Spleen (tissue), 7 donors: Measurements from ENCODE around the gene LOXHD1.

ENCODE experiments used
- CTCF ChIP-seq, 11 experiments: fragments of 200-600 bp in 7 of 11; fragments of 450-650 bp in 4 of 11; sonication (generic) in 4 of 11; IDR thresholded peaks in 8 of 11; conservative IDR thresholded peaks in 3 of 11; 1 replicate in 7 of 11; 2 replicates in 4 of 11; pipeline versions ENCODE4 v1.4.0 to v1.8.0; 2016 to 2021; ENCODE audit warnings: antibody characterized with exemption in 11 of 11, inconsistent platforms in 4 of 11, mild to moderate bottlenecking in 1 of 11
- POLR2A ChIP-seq, 3 donors: fragments of 450-650 bp; IDR thresholded peaks; one replicate each; pipeline ENCODE4 v1.5.1; 2017; ENCODE audit warnings: antibody characterized with exemption in 3 of 3, mild to moderate bottlenecking in 1 of 3
- donor health status: DM: no; HTN: no; CAD: no; lungs with moderate emphysema.
- donor health status: DM: no; HTN: no; CAD: no.
- donor health status: DM: no; HTN: no; CAD: no.

GRCh38 chr18:46624127-46624526, 32.9 kb downstream of the LOXHD1 start:
- TF ChIP-seq POLR2A (IDR thresholded peaks at IDR 0.05), result no peak
- TF ChIP-seq CTCF (IDR thresholded peaks at IDR 0.05 in 8 of 11, conservative IDR thresholded peaks at IDR 0.05 in 3 of 11), result no peak
